Hematopoietic multipotent progenitor cell treated with erythropoietin and hydrocortisone succinate and interleukin-3 and kit ligand, for 15 days (in vitro differentiated cells): ENCODE measurements around the gene PAIP2.
"Not testable (repeated sequence)": the region's sequence is repeated elsewhere in the genome, so short reads cannot be mapped to it uniquely, and the experiment has no call there.

Experiments used
- DNase-seq: peaks from one replicate; pipeline ENCODE4 v3.0.0-alpha.2; 2015; ENCODE audit warnings: low spot score

Gene PAIP2

GRCh38 chr5:139315056-139315615 is 26.5 kb upstream of the PAIP2 start:
- no peak for DNase-seq

- DNase-seq, result no peak
Observed at GRCh38 chr5:139335811-139336210, 5.8 kb upstream of the PAIP2 start.

GRCh38 chr5:139340051-139340450 is 1.6 kb upstream of the PAIP2 start:
- DNase-seq, result no peak

GRCh38 chr5:139341187-139341688 is 416 bp upstream of the PAIP2 start:
- DNase-seq, result no peak

GRCh38 chr5:139342423-139342723 is 719 bp downstream of the PAIP2 start:
- DNase-seq, result no peak

GRCh38 chr5:139343476-139343875 is 1.8 kb downstream of the PAIP2 start:
- DNase-seq, result no peak

GRCh38 chr5:139344177-139344576 is 2.5 kb downstream of the PAIP2 start:
- no peak for DNase-seq

- not testable (repeated sequence) for DNase-seq
Observed at GRCh38 chr5:139345442-139345841, 3.8 kb downstream of the PAIP2 start.

- DNase-seq, result not testable (repeated sequence)
Observed at GRCh38 chr5:139347863-139348262, 6.2 kb downstream of the PAIP2 start.

- no peak for DNase-seq
Observed at GRCh38 chr5:139354186-139354585, 12.5 kb downstream of the PAIP2 start.

- not testable (repeated sequence) for DNase-seq
Observed at GRCh38 chr5:139355900-139356299, 14.2 kb downstream of the PAIP2 start.

- no peak for DNase-seq
Observed at GRCh38 chr5:139358064-139358463, 16.4 kb downstream of the PAIP2 start.

- no peak for DNase-seq
Observed at GRCh38 chr5:139360384-139360783, 18.7 kb downstream of the PAIP2 start.

GRCh38 chr5:139361835-139362429 is 20.3 kb downstream of the PAIP2 start:
- DNase-seq, result no peak

- no peak for DNase-seq
Observed at GRCh38 chr5:139363937-139364336, 22.3 kb downstream of the PAIP2 start.

- no peak for DNase-seq
Observed at GRCh38 chr5:139364466-139364865, 22.8 kb downstream of the PAIP2 start.

- no peak for DNase-seq
Observed at GRCh38 chr5:139368613-139369012, 27.0 kb downstream of the PAIP2 start.

GRCh38 chr5:139369181-139369580 is 27.5 kb downstream of the PAIP2 start:
- DNase-seq, result no peak

- no peak for DNase-seq
Observed at GRCh38 chr5:139371482-139372435, 30.1 kb downstream of the PAIP2 start.

GRCh38 chr5:139374909-139375308 is 33.3 kb downstream of the PAIP2 start:
- DNase-seq, result no peak

GRCh38 chr5:139376364-139376763 is 34.7 kb downstream of the PAIP2 start:
- no peak for DNase-seq

GRCh38 chr5:139377226-139377625 is 35.6 kb downstream of the PAIP2 start:
- no peak for DNase-seq
